GM18907 (cell line): Measurements from ENCODE around the gene PRKCB.

Experiments used
- ATAC-seq: cut with Tn5 transposase; IDR thresholded peaks from one replicate; pipeline ENCODE4 v1.9.1; 2021; ENCODE audit warnings: mild to moderate bottlenecking, moderate library complexity; ENCODE audit not compliant: unreplicated experiment

PRKCB gene

GRCh38 chr16:23863511-23864422 lies 28.0 kb downstream of the PRKCB start:
- peak; percentile 78 for ATAC-seq

DNA sequence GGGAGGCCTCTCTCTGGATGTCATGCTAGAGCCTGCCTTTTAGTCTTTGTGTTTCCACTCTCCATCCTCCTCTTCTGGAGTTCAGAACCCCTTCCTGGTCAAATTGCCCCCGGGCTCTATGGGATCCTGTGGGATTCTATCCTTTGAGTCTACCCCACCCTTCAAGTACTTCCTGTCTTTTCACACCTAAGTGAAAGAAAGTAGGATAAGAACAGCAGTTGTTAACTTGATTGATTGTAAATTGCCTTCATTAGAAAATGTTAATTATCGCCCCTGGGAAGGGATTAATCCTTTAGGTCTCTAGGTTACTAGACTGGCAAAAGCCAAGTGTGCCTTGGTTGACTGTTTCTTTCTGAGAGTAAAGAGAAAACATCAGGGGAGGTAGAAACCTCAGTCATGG lies 30.1 kb downstream of the PRKCB start:
- ATAC-seq = no peak

DNA sequence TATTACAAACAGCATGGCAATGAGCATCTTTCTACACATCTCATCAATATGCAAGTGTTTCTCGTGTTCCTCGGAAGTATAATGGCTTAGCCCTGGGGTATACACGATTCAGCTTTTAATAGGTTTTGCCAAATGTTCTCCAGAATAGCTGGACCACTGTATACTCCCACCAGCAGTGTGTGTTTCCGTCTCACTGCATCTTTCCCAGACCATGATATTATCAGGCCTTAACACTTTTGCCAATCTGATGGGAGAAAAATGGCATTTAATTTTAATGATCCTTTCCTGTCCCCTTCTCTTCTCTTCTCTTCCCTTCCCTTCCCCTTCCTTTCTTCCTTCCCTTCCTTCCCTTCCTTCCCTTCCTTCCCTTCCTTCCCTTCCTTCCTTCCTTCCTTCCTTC lies 30.8 kb downstream of the PRKCB start:
- no peak for ATAC-seq

- no peak for ATAC-seq
Measured at GRCh38 chr16:23867566-23867965, 31.8 kb downstream of the PRKCB start.

- no peak for ATAC-seq
Measured at GRCh38 chr16:23868136-23868535, 32.4 kb downstream of the PRKCB start.

- no peak for ATAC-seq
Measured at GRCh38 chr16:23869052-23869451, 33.3 kb downstream of the PRKCB start.

DNA sequence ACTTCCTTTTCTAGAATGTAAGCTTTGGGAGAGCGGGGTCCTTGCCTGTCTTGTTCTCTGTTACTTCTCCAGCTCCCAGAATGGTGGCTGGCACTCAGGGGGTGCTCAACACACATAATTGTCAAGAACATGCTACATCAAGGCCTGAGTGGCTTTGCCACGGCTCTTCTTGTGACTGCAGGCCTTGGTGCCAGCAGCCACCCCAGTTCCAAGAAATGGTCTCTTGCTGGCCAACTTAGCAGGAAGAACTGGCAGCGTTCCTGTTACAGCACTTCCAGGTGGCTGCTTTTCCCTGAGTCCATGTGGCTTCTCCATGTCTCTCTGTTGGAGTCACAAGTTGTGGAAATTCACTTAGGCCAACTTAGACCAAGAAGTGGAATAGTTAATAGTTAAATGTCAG lies 36.1 kb downstream of the PRKCB start:
- no peak for ATAC-seq

DNA sequence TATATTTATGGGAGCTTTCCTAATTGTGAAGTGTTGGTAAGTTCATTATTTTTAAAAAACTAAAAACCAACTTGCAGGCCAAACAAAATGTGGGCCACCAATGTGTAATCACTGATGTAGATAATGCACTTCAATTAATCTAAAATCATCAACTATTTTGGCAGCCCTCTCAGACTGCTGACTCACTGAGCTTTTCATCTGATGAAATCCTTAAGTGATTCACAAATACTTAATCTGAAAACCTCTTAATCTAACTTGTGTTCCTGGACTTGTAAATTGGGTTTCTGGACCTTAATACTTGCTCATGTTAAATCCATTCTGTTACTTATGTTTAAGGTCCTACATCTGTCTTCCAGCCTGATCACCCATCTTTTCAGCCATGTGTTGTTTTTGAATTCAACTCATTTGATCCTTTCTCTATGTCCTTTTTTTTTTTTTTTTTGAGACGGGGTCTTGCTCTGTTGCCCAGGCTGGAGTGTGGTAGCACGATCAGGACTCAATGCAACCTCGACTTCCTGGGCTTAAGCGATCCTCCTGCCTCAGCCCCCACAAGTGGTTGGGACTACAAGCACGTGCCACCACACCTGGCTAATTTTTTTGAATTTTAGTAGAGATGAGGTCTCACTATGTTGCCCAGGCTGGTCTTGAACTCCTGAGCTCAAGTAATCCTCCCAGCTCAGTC lies 39.0 kb downstream of the PRKCB start:
- no peak for ATAC-seq

DNA sequence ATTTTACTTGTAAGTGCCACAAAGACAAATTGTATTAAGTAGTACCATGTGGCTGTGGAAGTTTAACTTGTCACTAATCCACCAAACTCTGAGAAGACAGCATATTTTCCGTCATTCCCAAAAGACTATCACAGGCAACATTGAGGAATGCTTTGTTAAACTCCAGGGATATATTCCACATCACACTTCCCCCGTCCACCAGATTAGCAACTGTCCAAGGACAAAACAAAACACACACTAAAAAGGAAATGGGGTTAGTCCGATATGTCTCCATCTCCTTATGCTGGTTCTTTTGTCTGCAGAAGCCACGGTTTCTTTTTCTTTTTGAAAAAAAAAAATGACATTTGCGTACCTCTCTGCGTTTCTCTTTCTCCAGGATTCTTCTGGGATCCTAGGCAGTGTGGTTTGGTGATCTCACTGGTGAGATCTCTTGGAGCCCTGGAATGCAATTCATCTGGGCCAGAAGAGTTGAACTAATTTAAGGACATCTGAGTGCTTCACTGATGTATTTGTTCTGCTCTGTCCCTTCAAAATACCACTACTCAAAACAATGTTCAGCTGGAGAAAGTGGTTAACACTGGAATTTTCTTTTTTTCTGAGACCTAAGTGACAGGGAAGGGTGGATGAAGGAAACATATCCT lies 40.6 kb downstream of the PRKCB start:
- no peak for ATAC-seq

GRCh38 chr16:23877107-23878070 lies 41.6 kb downstream of the PRKCB start:
- no peak for ATAC-seq

- ATAC-seq = no peak
Measured at GRCh38 chr16:23879735-23880373, 44.1 kb downstream of the PRKCB start.

DNA sequence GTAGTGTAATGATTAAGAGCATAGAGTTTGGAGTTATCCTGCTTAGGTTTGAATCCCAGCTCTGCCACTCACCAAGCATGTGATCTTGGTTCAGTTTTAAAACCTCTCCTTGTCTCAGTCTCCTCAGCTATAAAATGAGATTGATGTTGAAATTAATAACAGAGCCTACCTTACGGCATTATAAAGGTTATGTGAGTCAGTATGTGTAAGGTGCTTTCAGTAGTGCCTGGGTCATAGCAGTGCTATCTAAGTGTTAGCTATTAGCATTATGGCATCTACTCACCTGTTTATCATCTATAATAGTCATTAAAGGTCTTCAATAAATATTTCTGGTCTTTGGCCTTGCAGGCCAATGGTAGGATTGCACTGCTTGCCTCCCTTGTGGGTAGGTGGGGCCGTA lies 53.4 kb downstream of the PRKCB start:
- no peak for ATAC-seq

GRCh38 chr16:23893986-23894385 lies 58.2 kb downstream of the PRKCB start:
- ATAC-seq = no peak

DNA sequence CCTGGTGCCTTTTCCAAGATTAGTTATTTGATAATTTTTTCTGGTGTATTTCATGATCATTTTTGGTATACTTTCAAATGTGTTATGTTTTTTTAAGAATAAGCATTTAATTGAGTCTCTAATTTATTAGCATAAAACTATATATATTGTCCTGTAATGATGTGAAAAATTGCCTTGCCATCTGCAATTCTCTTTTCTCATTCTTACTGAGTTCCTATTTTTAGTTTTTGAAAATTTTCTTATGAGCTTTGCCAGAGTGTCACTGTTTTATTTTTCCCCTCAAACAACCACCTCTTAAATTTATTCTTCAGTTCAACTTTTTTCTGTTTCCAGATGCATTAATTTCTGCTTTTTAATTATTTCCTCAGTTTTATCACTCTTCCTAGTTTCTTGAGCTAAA lies 59.3 kb downstream of the PRKCB start:
- no peak for ATAC-seq

GRCh38 chr16:23896832-23897821 lies 61.3 kb downstream of the PRKCB start:
- ATAC-seq = no peak

- no peak for ATAC-seq
Measured at GRCh38 chr16:23898682-23899430, 63.1 kb downstream of the PRKCB start.

- no peak for ATAC-seq
Measured at GRCh38 chr16:23899869-23900268, 64.1 kb downstream of the PRKCB start.

DNA sequence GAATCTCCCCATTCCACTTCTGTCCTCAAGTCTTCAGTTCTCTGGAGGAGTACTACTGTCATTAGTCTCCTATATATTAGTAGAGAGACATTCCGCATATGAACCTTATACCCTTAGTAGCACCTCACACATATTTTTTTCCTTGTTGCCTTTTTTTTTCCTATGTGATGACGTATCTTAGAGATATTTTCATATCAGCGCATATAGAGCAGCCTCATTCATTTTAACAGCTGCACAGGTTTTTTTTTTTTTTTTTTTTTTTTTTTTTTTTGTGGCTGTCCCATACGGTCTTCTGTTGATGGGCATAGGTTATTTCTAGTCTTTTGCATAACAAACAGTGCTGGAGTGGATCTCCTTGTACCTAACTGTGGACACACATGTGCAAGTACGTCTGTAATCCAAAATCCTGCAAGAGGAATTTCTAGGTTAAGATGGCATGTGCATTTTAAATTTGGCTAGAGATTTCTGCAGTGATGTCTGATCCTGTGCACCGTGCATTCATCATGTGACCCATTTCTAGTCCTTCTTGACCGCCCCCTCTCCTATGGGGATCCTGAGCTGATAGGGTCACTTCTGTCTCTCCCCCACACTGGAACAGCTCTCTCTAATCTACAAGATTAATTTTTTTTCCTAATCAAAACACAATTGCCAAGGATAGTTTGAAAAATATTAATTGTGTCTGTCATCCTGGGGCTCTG lies 64.8 kb downstream of the PRKCB start:
- no peak for ATAC-seq
